Dedifferentiated amniotic fluid mesenchymal stem cell (primary cell): ENCODE results near the gene RBMX.
A peak's percentile ranks its signal among the peaks of the same experiment; 100 is the strongest.
"Not testable (repeated sequence)": the region's sequence is repeated elsewhere in the genome, so short reads cannot be mapped to it uniquely, and the experiment has no call there.

Source experiments
- DNase-seq: peaks from one replicate; pipeline ENCODE4 v3.0.0-alpha.2; 2016; ENCODE audit errors: extremely low spot score

Gene RBMX

GRCh38 chrX:136880452-136881013 is at the start of gene RBMX:
TSS of gene RBMX (minus strand) at chrX:136880725. CDS start at chrX:136879427, 1,298 bp downstream.
- peak; percentile 91 for DNase-seq

- not testable (repeated sequence) for DNase-seq
Observed at GRCh38 chrX:136921438-136921837, 40.9 kb upstream of the RBMX start.

- no peak for DNase-seq
Observed at GRCh38 chrX:136920001-136920400, 39.5 kb upstream of the RBMX start.

- no peak for DNase-seq
Observed at GRCh38 chrX:136916827-136917226, 36.3 kb upstream of the RBMX start.

- DNase-seq, result not testable (repeated sequence)
Observed at GRCh38 chrX:136911661-136912060, 31.1 kb upstream of the RBMX start.

GRCh38 chrX:136911253-136911652 is 30.7 kb upstream of the RBMX start:
- no peak for DNase-seq

GRCh38 chrX:136910565-136911035 is 30.1 kb upstream of the RBMX start:
- no peak for DNase-seq

GRCh38 chrX:136909706-136910564 is 29.4 kb upstream of the RBMX start:
- peak; percentile 85 for DNase-seq

- peak; percentile 51 for DNase-seq
Observed at GRCh38 chrX:136909119-136909705, 28.7 kb upstream of the RBMX start.

- no peak for DNase-seq
Observed at GRCh38 chrX:136907621-136908020, 27.1 kb upstream of the RBMX start.

GRCh38 chrX:136906921-136907510 is 26.5 kb upstream of the RBMX start:
- no peak for DNase-seq

- DNase-seq, result not testable (repeated sequence)
Observed at GRCh38 chrX:136904067-136904466, 23.5 kb upstream of the RBMX start.

GRCh38 chrX:136900071-136900470 is 19.5 kb upstream of the RBMX start:
- DNase-seq, result not testable (repeated sequence)

GRCh38 chrX:136899221-136899620 is 18.7 kb upstream of the RBMX start:
- DNase-seq, result no peak

- not testable (repeated sequence) for DNase-seq
Observed at GRCh38 chrX:136898752-136899151, 18.2 kb upstream of the RBMX start.

- DNase-seq, result no peak
Observed at GRCh38 chrX:136896121-136896914, 15.8 kb upstream of the RBMX start.

GRCh38 chrX:136892412-136892811 is 11.9 kb upstream of the RBMX start:
- no peak for DNase-seq

GRCh38 chrX:136890596-136890995 is 10.1 kb upstream of the RBMX start:
- not testable (repeated sequence) for DNase-seq

GRCh38 chrX:136889269-136889668 is 8.7 kb upstream of the RBMX start:
- no peak for DNase-seq

- no peak for DNase-seq
Observed at GRCh38 chrX:136880003-136880451, 498 bp downstream of the RBMX start.

- DNase-seq, result no peak
Observed at GRCh38 chrX:136879001-136879687, 1.4 kb downstream of the RBMX start.
